ENCODE data around the gene PLEKHJ1.

- no peak; the same call in 1 of the 2 replicates for TF ChIP-seq CTCF (conservative IDR thresholded peaks at IDR 0.05)
- TF ChIP-seq ZFX (IDR thresholded peaks at IDR 0.05), result no peak
Measured at GRCh38 chr19:2274931-2275535, 38.9 kb upstream of the PLEKHJ1 start.

All from C4-2B (cell line).